ENCODE data around the gene PCBP3. TPM values are rescaled to one million over a fixed set of nuclear protein-coding genes. Genes with fewer than 3 reads are reported as not detected.

The PCBP3 gene
- polyA plus RNA-seq, 3 donors = 1.7 to 2.5 (median 2.4) TPM

- DNase-seq (ENCODE audit: extremely low read depth in 1 of 11, low read depth in 9 of 11, low spot score in 4 of 11) = no peak
Observed at GRCh38 chr21:45991606-45992300, 348.2 kb downstream of the PCBP3 start.

Other genes with a start within 250 kb of the PCBP3 start
- gene COL18A1, start 238.6 kb upstream of the PCBP3 start, polyA plus RNA-seq (ENCODE audit: insufficient read length in 3 of 3) = 100 to 1,000 TPM; 101 to 232 (median 169) TPM
- gene SLC19A1, start 101.3 kb upstream of the PCBP3 start, polyA plus RNA-seq (ENCODE audit: insufficient read length in 3 of 3) = 10 to 100 TPM; 41.7 to 62.4 (median 53.5) TPM